GM18873 (cell line): ENCODE data around the gene OR10AG1.

Experiments
- ATAC-seq: cut with Tn5 transposase; IDR thresholded peaks from one replicate; pipeline ENCODE4 v1.9.1; 2021; ENCODE audit warnings: mild to moderate bottlenecking, moderate library complexity, moderate number of reproducible peaks; ENCODE audit not compliant: unreplicated experiment, low FRiP score

Gene OR10AG1, protein sequence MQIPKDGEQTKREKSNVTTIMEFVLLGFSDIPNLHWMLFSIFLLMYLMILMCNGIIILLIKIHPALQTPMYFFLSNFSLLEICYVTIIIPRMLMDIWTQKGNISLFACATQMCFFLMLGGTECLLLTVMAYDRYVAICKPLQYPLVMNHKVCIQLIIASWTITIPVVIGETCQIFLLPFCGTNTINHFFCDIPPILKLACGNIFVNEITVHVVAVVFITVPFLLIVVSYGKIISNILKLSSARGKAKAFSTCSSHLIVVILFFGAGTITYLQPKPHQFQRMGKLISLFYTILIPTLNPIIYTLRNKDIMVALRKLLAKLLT

DNA sequence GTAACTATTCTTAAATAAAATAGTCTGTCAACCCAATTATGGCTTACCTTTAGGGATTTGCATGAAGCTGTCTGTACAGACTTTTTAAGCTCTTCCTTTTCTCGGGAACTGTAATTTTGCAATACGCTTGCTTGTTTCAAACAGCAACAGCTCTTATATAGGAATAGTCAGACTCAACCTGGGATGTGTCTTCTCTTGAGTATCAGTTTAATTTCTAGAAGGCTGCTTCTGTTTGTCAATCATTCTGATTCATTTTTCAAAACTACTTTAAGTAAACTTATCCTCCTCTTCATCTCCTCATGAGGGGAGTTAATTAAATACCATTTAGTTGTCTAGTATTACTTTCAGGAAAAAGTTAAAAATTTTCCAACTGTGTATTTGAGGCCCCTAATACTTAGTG, at the start of gene OR10AG1:
Gene OR10AG1, minus strand, starts transcription at position 101 of the 400 bp plus-strand sequence. Its CDS starts 38 bp downstream, at position 63.
- ATAC-seq: no peak

DNA sequence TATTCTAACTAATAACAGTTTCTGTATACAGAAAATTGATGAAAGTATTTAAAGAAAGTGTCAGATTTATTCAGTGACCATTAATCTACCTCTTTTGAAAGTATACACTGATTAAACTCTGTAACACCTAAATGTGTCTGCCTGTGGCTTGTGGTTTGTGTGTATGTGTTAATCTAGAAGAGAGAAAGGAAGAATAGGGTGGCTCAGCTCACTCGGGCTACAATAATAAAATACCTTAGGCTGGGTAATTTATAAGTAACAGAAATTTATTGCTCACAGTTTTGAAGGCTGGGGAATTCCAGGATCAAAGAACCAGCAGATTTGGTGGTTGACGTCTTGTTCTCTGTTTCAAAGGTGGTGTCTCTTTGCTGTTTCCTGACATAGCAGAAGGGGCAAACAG, 44.1 kb upstream of the OR10AG1 start:
- ATAC-seq: no peak

DNA sequence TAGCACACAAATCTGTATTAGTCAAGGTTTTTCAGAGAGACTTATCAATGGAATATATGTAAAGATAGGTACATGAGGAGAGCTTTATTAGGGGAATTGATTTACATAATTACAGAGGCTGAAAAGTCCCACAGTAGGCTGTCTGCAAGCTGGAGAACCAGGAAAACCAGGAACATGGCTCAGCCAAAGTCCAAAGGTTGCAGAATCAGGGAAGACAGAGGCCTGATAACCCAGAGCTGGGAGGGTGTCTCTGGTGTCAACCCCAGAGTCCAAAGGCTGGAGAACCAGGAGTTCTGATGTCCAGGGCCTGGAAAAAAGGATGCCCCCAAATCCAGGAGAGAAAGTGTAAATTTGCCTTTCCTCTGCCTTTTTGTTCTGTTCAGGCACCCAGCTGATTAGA, 41.0 kb upstream of the OR10AG1 start:
- no peak for ATAC-seq

DNA sequence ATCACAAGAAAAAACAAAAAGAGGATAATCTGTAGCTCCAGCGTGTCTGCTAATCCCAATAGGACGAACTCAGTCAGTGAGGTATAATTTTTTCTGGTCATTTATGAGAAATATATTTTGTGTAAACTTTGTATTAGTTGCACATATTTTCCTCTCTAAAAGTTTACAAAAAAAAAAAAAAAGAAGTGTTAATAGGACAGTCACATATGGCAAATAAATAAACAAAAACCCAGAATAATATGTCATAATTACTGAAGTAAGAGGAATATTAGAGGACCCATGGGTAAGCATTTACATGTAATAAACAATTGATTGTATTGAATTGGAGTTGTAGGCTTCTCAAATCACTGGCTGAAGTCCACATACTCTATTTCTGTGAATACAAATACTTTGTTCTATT, 24.8 kb upstream of the OR10AG1 start, which contains the start of gene OR5F1:
Gene OR5F1, minus strand, starts transcription at position 101 of the 400 bp plus-strand sequence. Its CDS starts 0 bp downstream, at position 101.
- ATAC-seq: no peak

DNA sequence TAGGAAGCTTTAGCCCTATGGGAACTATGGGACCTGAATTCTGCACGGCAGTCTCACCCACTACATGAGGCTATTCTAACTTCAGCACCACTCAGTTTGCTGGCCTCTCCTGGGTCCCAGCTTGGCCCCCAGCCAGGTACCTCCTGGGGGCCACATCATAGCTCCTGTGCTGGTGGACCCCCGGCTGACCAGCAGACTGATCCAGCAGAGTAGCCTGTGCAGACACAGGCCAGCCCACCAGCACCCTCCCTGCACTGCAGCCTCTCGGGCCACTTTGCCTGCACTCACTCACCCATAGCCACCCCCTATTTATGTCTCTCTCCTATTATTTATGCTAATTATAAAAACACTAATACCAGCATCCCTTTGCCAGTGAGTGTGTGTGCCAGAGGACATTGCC, 1.2 kb upstream of the OR10AG1 start:
- no peak for ATAC-seq

DNA sequence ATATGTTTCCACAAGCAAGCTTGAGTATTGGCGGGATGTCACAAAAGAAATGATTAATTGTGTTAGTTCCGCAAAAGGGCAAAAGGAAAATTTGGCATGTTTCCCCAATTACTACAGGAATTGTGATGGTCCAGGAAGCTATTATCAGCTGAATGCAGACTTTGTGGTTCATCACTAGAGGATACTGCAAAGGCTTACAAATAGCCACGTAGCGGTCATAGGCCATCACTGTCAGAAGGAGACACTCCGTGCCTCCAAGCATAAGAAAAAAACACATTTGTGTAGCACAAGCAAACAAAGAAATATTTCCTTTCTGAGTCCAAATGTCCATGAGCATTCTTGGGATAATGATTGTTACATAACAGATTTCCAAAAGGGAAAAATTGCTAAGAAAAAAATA, 1.8 kb downstream of the OR10AG1 start:
- ATAC-seq: no peak

DNA sequence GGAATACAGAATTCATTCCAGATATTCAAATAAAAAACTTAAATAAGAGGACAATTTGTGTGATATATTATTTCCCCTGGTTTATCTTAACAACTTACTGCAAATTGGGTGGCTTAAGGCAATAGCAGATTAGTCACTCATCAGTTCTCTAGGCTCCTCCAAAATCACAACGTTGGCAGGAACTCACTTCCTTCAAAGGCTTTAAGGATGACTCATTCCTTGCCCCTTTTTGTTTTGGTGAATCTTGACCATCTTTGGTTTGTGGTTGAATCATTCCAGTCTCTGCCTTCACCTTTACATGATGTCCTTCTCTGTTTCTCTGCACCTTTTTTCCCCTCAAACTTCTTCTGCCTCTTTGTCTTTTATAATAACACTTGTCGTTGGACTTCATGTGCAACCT, 3.4 kb downstream of the OR10AG1 start:
- no peak for ATAC-seq

DNA sequence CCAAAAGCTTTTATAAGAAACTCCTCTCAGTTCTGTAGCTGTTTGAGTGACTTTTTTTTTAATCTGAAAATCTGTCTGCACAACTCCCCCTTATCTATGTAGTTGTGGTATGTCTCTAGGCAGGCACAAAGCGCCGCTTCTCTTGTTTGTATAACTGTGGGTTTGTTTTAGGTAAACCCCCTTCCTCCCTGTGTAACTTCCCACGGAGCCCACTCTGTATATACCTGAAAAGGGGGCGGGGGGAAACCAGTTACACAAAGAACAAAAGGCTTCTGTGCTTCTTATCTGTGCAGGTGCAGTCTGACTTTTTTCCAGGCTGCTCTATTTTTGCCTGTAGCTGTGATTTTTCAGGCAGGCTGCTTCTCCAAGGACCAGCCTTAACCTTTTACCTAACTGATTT, 13.2 kb downstream of the OR10AG1 start:
- no peak for ATAC-seq

DNA sequence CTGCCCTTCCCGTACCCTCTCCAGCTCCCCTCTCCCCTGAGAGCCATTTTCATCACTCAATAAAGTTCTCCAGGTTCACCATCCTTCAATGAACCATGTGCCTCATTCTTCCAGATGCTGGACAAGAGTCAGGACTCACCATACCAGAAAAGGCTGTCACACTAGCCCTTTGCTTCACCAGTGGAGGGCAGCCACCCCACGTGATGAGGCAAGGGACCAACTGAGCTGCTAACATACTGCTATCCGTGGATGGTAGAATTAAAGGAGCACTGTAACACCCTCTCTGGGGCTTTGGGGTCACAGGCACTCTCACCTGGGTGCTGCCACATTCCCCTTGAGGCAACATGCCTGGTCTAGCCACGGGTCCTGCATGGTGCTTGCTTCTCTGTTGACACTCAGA, 20.4 kb downstream of the OR10AG1 start:
- ATAC-seq: no peak

DNA sequence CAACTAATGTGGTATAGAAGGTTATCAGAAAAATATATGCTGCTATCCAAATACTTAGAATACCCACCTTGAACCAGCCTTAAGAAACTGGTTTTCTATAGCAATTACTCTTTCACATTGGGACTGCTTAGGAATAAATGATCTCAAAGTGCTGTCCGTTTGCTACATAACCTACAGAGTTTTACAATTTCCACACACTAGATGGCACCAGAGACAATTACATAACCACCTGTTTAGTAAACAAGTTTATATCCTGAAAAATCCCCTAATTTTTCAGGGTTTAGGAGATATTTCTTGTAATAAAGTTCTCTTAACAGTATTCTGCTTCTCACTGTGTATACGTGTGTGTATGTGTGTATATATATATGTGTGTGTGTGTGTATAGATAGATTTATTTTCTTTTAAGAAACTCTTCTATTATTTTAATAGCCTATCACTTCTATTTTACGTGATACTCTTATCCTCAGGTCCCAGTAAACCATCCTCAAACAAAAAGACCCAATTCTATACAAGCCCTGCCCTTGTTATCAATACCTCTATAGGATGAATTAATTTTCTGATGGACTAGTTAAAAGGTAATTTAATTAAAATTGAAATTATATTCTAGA, 26.9 kb downstream of the OR10AG1 start:
- no peak for ATAC-seq

DNA sequence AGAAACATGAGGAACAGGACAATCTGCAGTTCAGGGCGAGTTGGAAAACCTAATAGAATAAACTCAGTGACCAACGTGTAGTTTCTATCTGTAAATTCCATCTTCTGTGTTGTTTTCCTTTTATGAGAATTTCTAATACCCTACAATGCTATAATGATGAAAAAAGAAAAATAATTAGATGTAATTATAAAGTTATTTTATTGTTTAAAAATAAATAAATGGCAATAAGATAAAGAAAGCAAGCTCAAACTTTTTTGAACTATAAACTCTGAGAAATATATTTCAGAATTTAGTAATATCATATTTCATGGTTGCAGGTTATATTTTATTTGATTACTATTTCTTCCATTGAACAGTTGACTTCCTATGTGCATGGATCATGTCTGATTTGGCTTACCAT, 33.4 kb downstream of the OR10AG1 start, which contains the start of gene OR5I1:
Gene OR5I1, minus strand, starts transcription at position 101 of the 400 bp plus-strand sequence. Its CDS starts 0 bp downstream, at position 101.
- no peak for ATAC-seq

DNA sequence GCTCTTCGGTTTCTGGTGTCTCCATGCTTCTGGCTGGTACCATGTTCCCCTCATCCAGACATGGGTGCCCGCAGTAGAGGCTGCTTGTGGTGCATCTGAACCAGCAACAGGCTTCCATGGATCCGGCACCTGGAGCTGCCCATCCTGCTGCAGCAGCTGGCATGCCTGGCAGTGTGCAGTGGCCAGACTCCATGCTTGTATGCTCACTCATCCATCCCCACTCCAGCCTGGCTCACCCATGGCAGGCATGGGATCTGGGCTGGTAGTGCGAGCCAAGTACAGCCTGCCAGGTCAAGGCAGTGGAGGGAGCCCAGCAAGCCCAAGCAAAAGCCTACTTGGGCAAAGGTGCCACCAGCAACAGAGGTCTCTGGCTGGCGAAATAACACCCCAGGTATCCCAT, 49.2 kb downstream of the OR10AG1 start:
- ATAC-seq: no peak
